ENCODE measurements around the gene ZFP36.
A peak's percentile ranks its signal among the peaks of the same experiment; 100 is the strongest.

- peak in 1 of 2 donors; percentile 30 for TF ChIP-seq CTCF (conservative IDR thresholded peaks at IDR 0.05 in 1 of 2, IDR thresholded peaks at IDR 0.05 in 1 of 2; ENCODE audit: low read depth in 1 of 2, low read length in 2 of 2)
- TF ChIP-seq EZH2 (IDR thresholded peaks at IDR 0.05; ENCODE audit: low read length, missing control alignments): no peak
These were observed 6.2 kb downstream of the ZFP36 start for GRCh38 chr19:39412867-39413271.

Data from fibroblast of lung (primary cell).